ENCODE measurements around the gene TMEM131. TPM values are rescaled to one million over a fixed set of nuclear protein-coding genes. Genes with fewer than 3 reads are reported as not detected.

Gene TMEM131
- total and polyA plus RNA-seq, 2 experiments from 2014 or later = 9.2 to 22.7 TPM

DNA sequence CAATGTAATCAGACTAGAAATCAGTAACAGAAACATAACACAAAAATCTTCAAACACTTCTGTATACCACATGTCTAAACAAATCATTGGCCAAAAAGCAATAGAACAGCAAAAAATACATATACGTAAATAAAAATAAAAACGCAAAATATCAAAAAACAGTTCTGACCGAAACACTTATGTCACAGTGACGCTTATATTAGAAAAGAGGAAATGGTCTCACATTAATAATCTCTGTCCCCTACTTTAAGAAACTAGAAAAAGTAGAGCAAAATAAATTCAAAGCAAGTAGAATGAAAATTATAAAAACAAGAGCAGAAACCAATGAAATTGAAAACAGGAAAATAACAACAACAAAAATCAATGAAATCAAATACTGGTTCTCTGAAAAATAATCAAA lies 41.9 kb downstream of the TMEM131 start (continued):
- TF ChIP-seq, protein P1, sequence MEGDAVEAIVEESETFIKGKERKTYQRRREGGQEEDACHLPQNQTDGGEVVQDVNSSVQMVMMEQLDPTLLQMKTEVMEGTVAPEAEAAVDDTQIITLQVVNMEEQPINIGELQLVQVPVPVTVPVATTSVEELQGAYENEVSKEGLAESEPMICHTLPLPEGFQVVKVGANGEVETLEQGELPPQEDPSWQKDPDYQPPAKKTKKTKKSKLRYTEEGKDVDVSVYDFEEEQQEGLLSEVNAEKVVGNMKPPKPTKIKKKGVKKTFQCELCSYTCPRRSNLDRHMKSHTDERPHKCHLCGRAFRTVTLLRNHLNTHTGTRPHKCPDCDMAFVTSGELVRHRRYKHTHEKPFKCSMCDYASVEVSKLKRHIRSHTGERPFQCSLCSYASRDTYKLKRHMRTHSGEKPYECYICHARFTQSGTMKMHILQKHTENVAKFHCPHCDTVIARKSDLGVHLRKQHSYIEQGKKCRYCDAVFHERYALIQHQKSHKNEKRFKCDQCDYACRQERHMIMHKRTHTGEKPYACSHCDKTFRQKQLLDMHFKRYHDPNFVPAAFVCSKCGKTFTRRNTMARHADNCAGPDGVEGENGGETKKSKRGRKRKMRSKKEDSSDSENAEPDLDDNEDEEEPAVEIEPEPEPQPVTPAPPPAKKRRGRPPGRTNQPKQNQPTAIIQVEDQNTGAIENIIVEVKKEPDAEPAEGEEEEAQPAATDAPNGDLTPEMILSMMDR (conservative IDR thresholded peaks at IDR 0.05; ENCODE audit: low read depth in 2 of 2) = no peak

GRCh38 chr2:97952357-97952756 lies 43.4 kb downstream of the TMEM131 start:
- Histone ChIP-seq H3K36me3 (ENCODE audit: insufficient read depth) (no peaks in the 10 kb centered on the region), H3K27me3 (ENCODE audit: insufficient read depth) (no peaks in the 10 kb centered on the region), H3K27ac (ENCODE audit: low read depth) (no peak overlapping the region), H3K4me1 (ENCODE audit: insufficient read depth) (no peaks in the 10 kb centered on the region), H3F3A (replicated peaks; ENCODE audit: low read depth) (no peaks in the 10 kb centered on the region), H4K20me1 (replicated peaks; ENCODE audit: insufficient read depth) (no peaks in the 10 kb centered on the region; the same call in 1 of the 2 replicates), H3K79me2 (replicated peaks; ENCODE audit: insufficient read depth) (peaks cover 95% of the 10 kb centered on the region), H2AFZ (no peak overlapping the region), H3K4me2 (no peak overlapping the region), H3K9me2 (ENCODE audit: insufficient read depth) (no peaks in the 10 kb centered on the region), H3K4me3 (no peak overlapping the region)
- Mint-ChIP-seq H3K4me1 (peaks cover 15% of the 10 kb centered on the region), H3K36me3 (ENCODE audit: low read depth) (0 out of 3 replicates have a peak, but pooled peaks cover 2% of the 10 kb centered on the region), H3K4me3 (no peak overlapping the region), H3K9me3 (no peaks in the 10 kb centered on the region), H3K27ac (no peak overlapping the region), H3K27me3 (ENCODE audit: insufficient read depth, low read depth, poor library complexity) (peaks cover 4% of the 10 kb centered on the region)
- ATAC-seq (no peak), DNase-seq (ENCODE audit: low spot score) (no peak)
- no peak for TF ChIP-seq POLR2AphosphoS5 (IDR thresholded peaks at IDR 0.05; ENCODE audit: low read depth)
- no peak for TF ChIP-seq EZH2 (IDR thresholded peaks at IDR 0.05; ENCODE audit: low read depth, unreplicated experiment)
- TF ChIP-seq, protein P2, sequence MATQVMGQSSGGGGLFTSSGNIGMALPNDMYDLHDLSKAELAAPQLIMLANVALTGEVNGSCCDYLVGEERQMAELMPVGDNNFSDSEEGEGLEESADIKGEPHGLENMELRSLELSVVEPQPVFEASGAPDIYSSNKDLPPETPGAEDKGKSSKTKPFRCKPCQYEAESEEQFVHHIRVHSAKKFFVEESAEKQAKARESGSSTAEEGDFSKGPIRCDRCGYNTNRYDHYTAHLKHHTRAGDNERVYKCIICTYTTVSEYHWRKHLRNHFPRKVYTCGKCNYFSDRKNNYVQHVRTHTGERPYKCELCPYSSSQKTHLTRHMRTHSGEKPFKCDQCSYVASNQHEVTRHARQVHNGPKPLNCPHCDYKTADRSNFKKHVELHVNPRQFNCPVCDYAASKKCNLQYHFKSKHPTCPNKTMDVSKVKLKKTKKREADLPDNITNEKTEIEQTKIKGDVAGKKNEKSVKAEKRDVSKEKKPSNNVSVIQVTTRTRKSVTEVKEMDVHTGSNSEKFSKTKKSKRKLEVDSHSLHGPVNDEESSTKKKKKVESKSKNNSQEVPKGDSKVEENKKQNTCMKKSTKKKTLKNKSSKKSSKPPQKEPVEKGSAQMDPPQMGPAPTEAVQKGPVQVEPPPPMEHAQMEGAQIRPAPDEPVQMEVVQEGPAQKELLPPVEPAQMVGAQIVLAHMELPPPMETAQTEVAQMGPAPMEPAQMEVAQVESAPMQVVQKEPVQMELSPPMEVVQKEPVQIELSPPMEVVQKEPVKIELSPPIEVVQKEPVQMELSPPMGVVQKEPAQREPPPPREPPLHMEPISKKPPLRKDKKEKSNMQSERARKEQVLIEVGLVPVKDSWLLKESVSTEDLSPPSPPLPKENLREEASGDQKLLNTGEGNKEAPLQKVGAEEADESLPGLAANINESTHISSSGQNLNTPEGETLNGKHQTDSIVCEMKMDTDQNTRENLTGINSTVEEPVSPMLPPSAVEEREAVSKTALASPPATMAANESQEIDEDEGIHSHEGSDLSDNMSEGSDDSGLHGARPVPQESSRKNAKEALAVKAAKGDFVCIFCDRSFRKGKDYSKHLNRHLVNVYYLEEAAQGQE (IDR thresholded peaks at IDR 0.05; ENCODE audit: unreplicated experiment) = no peak
- TF ChIP-seq, protein P3, sequence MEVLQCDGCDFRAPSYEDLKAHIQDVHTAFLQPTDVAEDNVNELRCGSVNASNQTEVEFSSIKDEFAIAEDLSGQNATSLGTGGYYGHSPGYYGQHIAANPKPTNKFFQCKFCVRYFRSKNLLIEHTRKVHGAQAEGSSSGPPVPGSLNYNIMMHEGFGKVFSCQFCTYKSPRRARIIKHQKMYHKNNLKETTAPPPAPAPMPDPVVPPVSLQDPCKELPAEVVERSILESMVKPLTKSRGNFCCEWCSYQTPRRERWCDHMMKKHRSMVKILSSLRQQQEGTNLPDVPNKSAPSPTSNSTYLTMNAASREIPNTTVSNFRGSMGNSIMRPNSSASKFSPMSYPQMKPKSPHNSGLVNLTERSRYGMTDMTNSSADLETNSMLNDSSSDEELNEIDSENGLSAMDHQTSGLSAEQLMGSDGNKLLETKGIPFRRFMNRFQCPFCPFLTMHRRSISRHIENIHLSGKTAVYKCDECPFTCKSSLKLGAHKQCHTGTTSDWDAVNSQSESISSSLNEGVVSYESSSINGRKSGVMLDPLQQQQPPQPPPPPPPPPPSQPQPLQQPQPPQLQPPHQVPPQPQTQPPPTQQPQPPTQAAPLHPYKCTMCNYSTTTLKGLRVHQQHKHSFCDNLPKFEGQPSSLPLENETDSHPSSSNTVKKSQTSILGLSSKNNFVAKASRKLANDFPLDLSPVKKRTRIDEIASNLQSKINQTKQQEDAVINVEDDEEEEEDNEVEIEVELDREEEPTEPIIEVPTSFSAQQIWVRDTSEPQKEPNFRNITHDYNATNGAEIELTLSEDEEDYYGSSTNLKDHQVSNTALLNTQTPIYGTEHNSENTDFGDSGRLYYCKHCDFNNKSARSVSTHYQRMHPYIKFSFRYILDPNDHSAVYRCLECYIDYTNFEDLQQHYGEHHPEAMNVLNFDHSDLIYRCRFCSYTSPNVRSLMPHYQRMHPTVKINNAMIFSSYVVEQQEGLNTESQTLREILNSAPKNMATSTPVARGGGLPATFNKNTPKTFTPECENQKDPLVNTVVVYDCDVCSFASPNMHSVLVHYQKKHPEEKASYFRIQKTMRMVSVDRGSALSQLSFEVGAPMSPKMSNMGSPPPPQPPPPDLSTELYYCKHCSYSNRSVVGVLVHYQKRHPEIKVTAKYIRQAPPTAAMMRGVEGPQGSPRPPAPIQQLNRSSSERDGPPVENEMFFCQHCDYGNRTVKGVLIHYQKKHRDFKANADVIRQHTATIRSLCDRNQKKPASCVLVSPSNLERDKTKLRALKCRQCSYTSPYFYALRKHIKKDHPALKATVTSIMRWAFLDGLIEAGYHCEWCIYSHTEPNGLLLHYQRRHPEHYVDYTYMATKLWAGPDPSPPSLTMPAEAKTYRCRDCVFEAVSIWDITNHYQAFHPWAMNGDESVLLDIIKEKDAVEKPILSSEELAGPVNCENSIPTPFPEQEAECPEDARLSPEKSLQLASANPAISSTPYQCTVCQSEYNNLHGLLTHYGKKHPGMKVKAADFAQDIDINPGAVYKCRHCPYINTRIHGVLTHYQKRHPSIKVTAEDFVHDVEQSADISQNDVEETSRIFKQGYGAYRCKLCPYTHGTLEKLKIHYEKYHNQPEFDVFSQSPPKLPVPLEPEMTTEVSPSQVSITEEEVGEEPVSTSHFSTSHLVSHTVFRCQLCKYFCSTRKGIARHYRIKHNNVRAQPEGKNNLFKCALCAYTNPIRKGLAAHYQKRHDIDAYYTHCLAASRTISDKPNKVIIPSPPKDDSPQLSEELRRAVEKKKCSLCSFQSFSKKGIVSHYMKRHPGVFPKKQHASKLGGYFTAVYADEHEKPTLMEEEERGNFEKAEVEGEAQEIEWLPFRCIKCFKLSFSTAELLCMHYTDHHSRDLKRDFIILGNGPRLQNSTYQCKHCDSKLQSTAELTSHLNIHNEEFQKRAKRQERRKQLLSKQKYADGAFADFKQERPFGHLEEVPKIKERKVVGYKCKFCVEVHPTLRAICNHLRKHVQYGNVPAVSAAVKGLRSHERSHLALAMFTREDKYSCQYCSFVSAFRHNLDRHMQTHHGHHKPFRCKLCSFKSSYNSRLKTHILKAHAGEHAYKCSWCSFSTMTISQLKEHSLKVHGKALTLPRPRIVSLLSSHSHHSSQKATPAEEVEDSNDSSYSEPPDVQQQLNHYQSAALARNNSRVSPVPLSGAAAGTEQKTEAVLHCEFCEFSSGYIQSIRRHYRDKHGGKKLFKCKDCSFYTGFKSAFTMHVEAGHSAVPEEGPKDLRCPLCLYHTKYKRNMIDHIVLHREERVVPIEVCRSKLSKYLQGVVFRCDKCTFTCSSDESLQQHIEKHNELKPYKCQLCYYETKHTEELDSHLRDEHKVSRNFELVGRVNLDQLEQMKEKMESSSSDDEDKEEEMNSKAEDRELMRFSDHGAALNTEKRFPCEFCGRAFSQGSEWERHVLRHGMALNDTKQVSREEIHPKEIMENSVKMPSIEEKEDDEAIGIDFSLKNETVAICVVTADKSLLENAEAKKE (CRISPR knock-in tag; IDR thresholded peaks at IDR 0.05) = no peak
- TF ChIP-seq JUNB (IDR thresholded peaks at IDR 0.05; ENCODE audit: unreplicated experiment) = no peak
- no peak for TF ChIP-seq ZNF114 (CRISPR knock-in tag; IDR thresholded peaks at IDR 0.05)
- TF ChIP-seq CREB1 (CRISPR knock-in tag; IDR thresholded peaks at IDR 0.05; ENCODE audit: low read depth) = no peak
- no peak for TF ChIP-seq STAT1 (IDR thresholded peaks at IDR 0.05; ENCODE audit: unreplicated experiment)
- TF ChIP-seq, protein P4, sequence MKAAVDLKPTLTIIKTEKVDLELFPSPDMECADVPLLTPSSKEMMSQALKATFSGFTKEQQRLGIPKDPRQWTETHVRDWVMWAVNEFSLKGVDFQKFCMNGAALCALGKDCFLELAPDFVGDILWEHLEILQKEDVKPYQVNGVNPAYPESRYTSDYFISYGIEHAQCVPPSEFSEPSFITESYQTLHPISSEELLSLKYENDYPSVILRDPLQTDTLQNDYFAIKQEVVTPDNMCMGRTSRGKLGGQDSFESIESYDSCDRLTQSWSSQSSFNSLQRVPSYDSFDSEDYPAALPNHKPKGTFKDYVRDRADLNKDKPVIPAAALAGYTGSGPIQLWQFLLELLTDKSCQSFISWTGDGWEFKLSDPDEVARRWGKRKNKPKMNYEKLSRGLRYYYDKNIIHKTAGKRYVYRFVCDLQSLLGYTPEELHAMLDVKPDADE (IDR thresholded peaks at IDR 0.05) = no peak
- no peak for TF ChIP-seq ZNF331 (CRISPR knock-in tag; IDR thresholded peaks at IDR 0.05; ENCODE audit: low read depth)
- TF ChIP-seq EZH2phosphoT487 (IDR thresholded peaks at IDR 0.05; ENCODE audit: unreplicated experiment) = no peak
- TF ChIP-seq NANOG (IDR thresholded peaks at IDR 0.05; ENCODE audit: borderline replicate concordance) = no peak
